Measurements from ENCODE around the gene ITPRIP. TPM values are rescaled to one million over a fixed set of nuclear protein-coding genes. Genes with fewer than 3 reads are reported as not detected.

The ITPRIP gene
- total and polyA plus RNA-seq, 2 donors (not counting 1 experiment from before 2014, with no cell fraction given) = 6.8 to 18.8 TPM

- Histone ChIP-seq H3K27ac (ENCODE audit: insufficient read depth, low read length) (peak overlapping the region; percentile 98), H3K27me3 (ENCODE audit: control insufficient read depth, insufficient read depth, low read length) (no peaks in the 10 kb centered on the region), H3K4me2 (ENCODE audit: extremely low read depth, insufficient read depth, low read length) (peak overlapping the region; percentile 54), H3K9me3 (ENCODE audit: control insufficient read depth, insufficient read depth, low read depth, low read length) (no peaks in the 10 kb centered on the region), H4K20me1 (ENCODE audit: control insufficient read depth, extremely low read depth, insufficient read depth, low read length) (no peaks in the 10 kb centered on the region), H2AFZ (ENCODE audit: low read length) (no peak overlapping the region), H3K4me3 (replicated peaks in 1 of 4; ENCODE audit: control extremely low read depth in 1 of 4, insufficient read depth in 1 of 4, low read depth in 3 of 4, low read length in 4 of 4) (peak overlapping the region in 2 of 4 experiments; percentile 20 to 35), H3K79me2 (ENCODE audit: control insufficient read depth, insufficient read depth, low read length) (no peaks in the 10 kb centered on the region), H3K4me1 (ENCODE audit: control insufficient read depth, extremely low read depth, insufficient read depth, low read length) (peaks cover 21% of the 10 kb centered on the region), H3K36me3 (ENCODE audit: control insufficient read depth, insufficient read depth, low read length) (no peaks in the 10 kb centered on the region), H3K9ac (ENCODE audit: insufficient read depth, low read length) (peak overlapping the region; percentile 67)
- no peak for TF ChIP-seq EZH2 (IDR thresholded peaks at IDR 0.05; ENCODE audit: low read length, missing control alignments)
- no peak for TF ChIP-seq CTCF (conservative IDR thresholded peaks at IDR 0.05 in 1 of 2, IDR thresholded peaks at IDR 0.05 in 1 of 2; ENCODE audit: low read depth in 1 of 2, low read length in 2 of 2)
- DNase-seq (ENCODE audit: low read depth in 2 of 2) = peak; percentile 99 to 100
Observed at GRCh38 chr10:104300002-104300735, 38.1 kb downstream of the ITPRIP start.

- H3K4me2 ChIP-seq (ENCODE audit: extremely low read depth, insufficient read depth, low read length) = peak overlapping the region; percentile 36
- peak overlapping the region; percentile 56 for H3K9ac ChIP-seq (ENCODE audit: insufficient read depth, low read length)
- no peaks in the 10 kb centered on the region for H3K27me3 ChIP-seq (ENCODE audit: control insufficient read depth, insufficient read depth, low read length)
- no peaks in the 10 kb centered on the region for H3K79me2 ChIP-seq (ENCODE audit: control insufficient read depth, insufficient read depth, low read length)
- DNase-seq (ENCODE audit: low read depth in 2 of 2) = peak; percentile 85 to 90
- peaks cover 21% of the 10 kb centered on the region for H3K4me1 ChIP-seq (ENCODE audit: control insufficient read depth, extremely low read depth, insufficient read depth, low read length)
- no peaks in the 10 kb centered on the region for H4K20me1 ChIP-seq (ENCODE audit: control insufficient read depth, extremely low read depth, insufficient read depth, low read length)
- TF ChIP-seq CTCF (conservative IDR thresholded peaks at IDR 0.05 in 1 of 2, IDR thresholded peaks at IDR 0.05 in 1 of 2; ENCODE audit: low read depth in 1 of 2, low read length in 2 of 2) (no peak), EZH2 (IDR thresholded peaks at IDR 0.05; ENCODE audit: low read length, missing control alignments) (no peak)
- no peaks in the 10 kb centered on the region for H3K9me3 ChIP-seq (ENCODE audit: control insufficient read depth, insufficient read depth, low read depth, low read length)
- H2AFZ ChIP-seq (ENCODE audit: low read length) = no peak overlapping the region
- peak overlapping the region; percentile 98 for H3K27ac ChIP-seq (ENCODE audit: insufficient read depth, low read length)
- peak overlapping the region in 2 of 4 experiments; percentile 23 to 29 for H3K4me3 ChIP-seq (replicated peaks in 1 of 4; ENCODE audit: control extremely low read depth in 1 of 4, insufficient read depth in 1 of 4, low read depth in 3 of 4, low read length in 4 of 4)
- H3K36me3 ChIP-seq (ENCODE audit: control insufficient read depth, insufficient read depth, low read length) = no peaks in the 10 kb centered on the region
Observed at GRCh38 chr10:104299031-104299904, 39.0 kb downstream of the ITPRIP start.

Measured in fibroblast of lung (primary cell).